DOHH2 (cell line): ENCODE results near the gene ANAPC16.

Source experiments
- H3F3A ChIP-seq: fragments of 200-600 bp; sonication (generic), shearing (Covaris generic); 2 replicates; pipeline ENCODE4 v1.6.0; 2016; ENCODE audit warnings: antibody characterized with exemption, mild to moderate bottlenecking; ENCODE audit not compliant: control insufficient read depth, insufficient read depth
- H3K27ac ChIP-seq: fragments of 200-600 bp; sonication (generic); 2 replicates; pipeline ENCODE4 v1.5.1; 2014; ENCODE audit warnings: low read depth, mild to moderate bottlenecking, low read length, moderate library complexity
- H3K27me3 ChIP-seq: fragments of 200-600 bp; sonication (generic); 2 replicates; pipeline ENCODE4 v1.6.1; 2014; ENCODE audit warnings: mild to moderate bottlenecking, low read length, mixed read lengths; ENCODE audit not compliant: control insufficient read depth
- H3K36me3 ChIP-seq: fragments of 200-600 bp; sonication (generic); 2 replicates; pipeline ENCODE4 v1.6.1; 2014; ENCODE audit warnings: mild to moderate bottlenecking, low read length, moderate library complexity, mixed read lengths; ENCODE audit not compliant: control insufficient read depth
- H3K4me1 ChIP-seq: fragments of 200-600 bp; sonication (generic); 2 replicates; pipeline ENCODE4 v1.6.1; 2014; ENCODE audit warnings: mild to moderate bottlenecking, low read length, mixed read lengths; ENCODE audit not compliant: control insufficient read depth
- H3K4me2 ChIP-seq: fragments of 200-600 bp; sonication (generic); 2 replicates; pipeline ENCODE4 v1.6.0; 2014; ENCODE audit warnings: mild to moderate bottlenecking, low read length, moderate library complexity
- H3K4me3 ChIP-seq: fragments of 200-600 bp; sonication (generic); 2 replicates; pipeline ENCODE4 v1.5.1; 2014; ENCODE audit warnings: mild to moderate bottlenecking, low read length, mixed read lengths
- H3K79me2 ChIP-seq: fragments of 200-600 bp; sonication (generic); 2 replicates; pipeline ENCODE4 v1.6.1; 2014; ENCODE audit warnings: mild to moderate bottlenecking, low read length, mixed read lengths; ENCODE audit not compliant: control insufficient read depth
- H3K9me2 ChIP-seq: fragments of 200-600 bp; sonication (generic); replicated peaks from 2 replicates; pipeline ENCODE4 v1.6.1; 2014; ENCODE audit warnings: mild to moderate bottlenecking, low read length, mixed read lengths; ENCODE audit not compliant: control insufficient read depth
- H3K9me3 ChIP-seq: fragments of 200-600 bp; sonication (generic); 2 replicates; pipeline ENCODE4 v1.6.1; 2014; ENCODE audit warnings: antibody characterized with exemption, low read length, mixed read lengths; ENCODE audit not compliant: control insufficient read depth, insufficient read depth
- H4K20me1 ChIP-seq: fragments of 200-600 bp; sonication (generic); 2 replicates; pipeline ENCODE4 v1.6.0; 2014; ENCODE audit warnings: low read depth, mild to moderate bottlenecking, antibody characterized with exemption, low read length, moderate library complexity; ENCODE audit not compliant: control insufficient read depth, insufficient read depth
- CTCF ChIP-seq: fragments of 200-600 bp; sonication (generic); IDR thresholded peaks from one replicate; pipeline ENCODE4 v1.5.1; 2014; ENCODE audit warnings: antibody characterized with exemption, mild to moderate bottlenecking, low read depth, low read length; ENCODE audit not compliant: poor library complexity, severe bottlenecking
- EZH2phosphoT487 ChIP-seq: fragments of 200-600 bp; sonication (generic); IDR thresholded peaks from 2 replicates; pipeline ENCODE4 v1.6.1; 2017; ENCODE audit warnings: borderline replicate concordance, mild to moderate bottlenecking, antibody characterized with exemption, low read length, moderate library complexity, mixed read lengths

The ANAPC16 gene

GRCh38 chr10:72260239-72260975 lies 44.6 kb downstream of the ANAPC16 start:
- Histone ChIP-seq H3K9me3 (no peaks in the 10 kb centered on the region), H3K27me3 (no peaks in the 10 kb centered on the region), H3K79me2 (no peaks in the 10 kb centered on the region), H3F3A (peaks cover 26% of the 10 kb centered on the region), H4K20me1 (no peaks in the 10 kb centered on the region), H3K4me2 (peak overlapping the region; percentile 99), H3K9me2 (no peaks in the 10 kb centered on the region), H3K4me1 (peaks cover 97% of the 10 kb centered on the region), H3K36me3 (no peaks in the 10 kb centered on the region), H3K4me3 (peak overlapping the region; percentile 74), H3K27ac (peak overlapping the region; percentile 94)
- TF ChIP-seq EZH2phosphoT487 (no peak), CTCF (no peak)

GRCh38 chr10:72260976-72261783 lies 45.4 kb downstream of the ANAPC16 start:
- Histone ChIP-seq H3K36me3 (no peaks in the 10 kb centered on the region), H3K4me2 (peak overlapping the region; percentile 99), H3K9me2 (no peaks in the 10 kb centered on the region), H4K20me1 (no peaks in the 10 kb centered on the region), H3K4me3 (peak overlapping the region; percentile 74), H3F3A (peaks cover 23% of the 10 kb centered on the region), H3K4me1 (peaks cover 99% of the 10 kb centered on the region), H3K79me2 (no peaks in the 10 kb centered on the region), H3K27me3 (no peaks in the 10 kb centered on the region), H3K9me3 (no peaks in the 10 kb centered on the region), H3K27ac (peak overlapping the region; percentile 94)
- TF ChIP-seq EZH2phosphoT487 (no peak), CTCF (peak; percentile 32)

- Histone ChIP-seq H3K4me2 (peak overlapping the region; percentile 99), H3K4me1 (peaks cover 97% of the 10 kb centered on the region), H3F3A (peaks cover 21% of the 10 kb centered on the region), H4K20me1 (no peaks in the 10 kb centered on the region), H3K79me2 (no peaks in the 10 kb centered on the region), H3K27me3 (no peaks in the 10 kb centered on the region), H3K27ac (peak overlapping the region; percentile 94), H3K9me2 (no peaks in the 10 kb centered on the region), H3K36me3 (no peaks in the 10 kb centered on the region), H3K9me3 (no peaks in the 10 kb centered on the region), H3K4me3 (peak overlapping the region; percentile 74)
- TF ChIP-seq CTCF (no peak), EZH2phosphoT487 (no peak)
Observed at GRCh38 chr10:72261784-72262404, 46.1 kb downstream of the ANAPC16 start.
